ENCODE results near the gene ATP2A1.

DNA sequence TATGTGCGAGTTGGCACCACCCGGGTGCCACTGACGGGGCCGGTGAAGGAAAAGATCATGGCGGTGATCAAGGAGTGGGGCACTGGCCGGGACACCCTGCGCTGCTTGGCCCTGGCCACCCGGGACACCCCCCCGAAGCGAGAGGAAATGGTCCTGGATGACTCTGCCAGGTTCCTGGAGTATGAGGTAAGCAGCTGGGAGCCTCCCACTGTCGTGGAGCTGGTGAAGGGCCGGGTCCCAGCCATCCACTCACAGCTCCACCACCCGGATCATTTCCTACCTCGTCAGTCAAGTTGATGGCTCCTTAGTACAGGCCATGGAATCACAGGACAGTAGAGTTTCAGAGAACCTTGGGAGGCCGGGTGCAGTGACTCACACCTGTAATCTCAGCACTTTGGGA lies 20.0 kb downstream of the ATP2A1 start:
- TF ChIP-seq, protein P1, sequence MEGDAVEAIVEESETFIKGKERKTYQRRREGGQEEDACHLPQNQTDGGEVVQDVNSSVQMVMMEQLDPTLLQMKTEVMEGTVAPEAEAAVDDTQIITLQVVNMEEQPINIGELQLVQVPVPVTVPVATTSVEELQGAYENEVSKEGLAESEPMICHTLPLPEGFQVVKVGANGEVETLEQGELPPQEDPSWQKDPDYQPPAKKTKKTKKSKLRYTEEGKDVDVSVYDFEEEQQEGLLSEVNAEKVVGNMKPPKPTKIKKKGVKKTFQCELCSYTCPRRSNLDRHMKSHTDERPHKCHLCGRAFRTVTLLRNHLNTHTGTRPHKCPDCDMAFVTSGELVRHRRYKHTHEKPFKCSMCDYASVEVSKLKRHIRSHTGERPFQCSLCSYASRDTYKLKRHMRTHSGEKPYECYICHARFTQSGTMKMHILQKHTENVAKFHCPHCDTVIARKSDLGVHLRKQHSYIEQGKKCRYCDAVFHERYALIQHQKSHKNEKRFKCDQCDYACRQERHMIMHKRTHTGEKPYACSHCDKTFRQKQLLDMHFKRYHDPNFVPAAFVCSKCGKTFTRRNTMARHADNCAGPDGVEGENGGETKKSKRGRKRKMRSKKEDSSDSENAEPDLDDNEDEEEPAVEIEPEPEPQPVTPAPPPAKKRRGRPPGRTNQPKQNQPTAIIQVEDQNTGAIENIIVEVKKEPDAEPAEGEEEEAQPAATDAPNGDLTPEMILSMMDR (IDR thresholded peaks at IDR 0.05; ENCODE audit: extremely low read depth in 1 of 2, insufficient read depth in 1 of 2, low read depth in 1 of 2, low read length in 2 of 2), result no peak
- TF ChIP-seq POLR2AphosphoS5 (IDR thresholded peaks at IDR 0.05; ENCODE audit: insufficient read depth, low read depth, low read length) (no peak), GATA2 (IDR thresholded peaks at IDR 0.05; ENCODE audit: insufficient read depth, insufficient read length, low read depth, low read length) (no peak)
